Ascending aorta (tissue), 2 donors: Measurements from ENCODE around the gene PYGO1. TPM values are rescaled to one million over a fixed set of nuclear protein-coding genes. Genes with fewer than 3 reads are reported as not detected.
"Not testable (repeated sequence)": the region's sequence is repeated elsewhere in the genome, so short reads cannot be mapped to it uniquely, and the experiment has no call there.

Experiments
- DNase-seq, 2 donors: peaks; one replicate each; pipeline ENCODE4 v3.0.0-alpha.2; 2019; ENCODE audit warnings: low spot score in 2 of 2
- H3K27ac ChIP-seq, 2 donors: fragments of 200-600 bp; sonication (generic); one replicate each; pipeline ENCODE4 v1.5.1; 2016 to 2017; ENCODE audit warnings: mild to moderate bottlenecking in 1 of 2
- H3K27me3 ChIP-seq: fragments of 200-600 bp; sonication (generic); one replicate; pipeline ENCODE4 v1.5.1; 2017
- H3K36me3 ChIP-seq, 2 donors: fragments of 200-600 bp; sonication (generic); one replicate each; pipeline ENCODE4 v1.5.1; 2016
- H3K4me1 ChIP-seq, 2 donors: fragments of 200-600 bp; sonication (generic); one replicate each; pipeline ENCODE4 v1.5.1; 2016 to 2017; ENCODE audit warnings: mild to moderate bottlenecking in 1 of 2
- H3K4me3 ChIP-seq, 2 donors: fragments of 200-600 bp; sonication (generic); one replicate each; pipeline ENCODE4 v1.5.1; 2016 to 2017; ENCODE audit warnings: mild to moderate bottlenecking in 1 of 2
- H3K9me3 ChIP-seq, 2 donors: fragments of 200-600 bp; sonication (generic); one replicate each; pipeline ENCODE4 v1.5.1; 2016
- intact Hi-C: fragments of 100-400 bp; cut with DNase I; formaldehyde crosslinking; loops from one replicate; pipeline ENCODE4 v1.15.1; 2023
- total RNA-seq: library from RNA; depleted of rRNA; stranded (reverse); fragments of >200 nt; gene quantifications from one replicate; pipeline ENCODE4 v1.1.0, GENCODE V29; 2016
- TF ChIP-seq, protein P1 (sequence below), 3 experiments: fragments of 200-600 bp in 2 of 3; fragments of 450-650 bp in 1 of 3; sonication (generic) in 2 of 3; IDR thresholded peaks; one replicate each; pipeline ENCODE4 v1.5.1; 2016 to 2019; ENCODE audit warnings: antibody characterized with exemption in 3 of 3, mild to moderate bottlenecking in 1 of 3, moderate library complexity in 1 of 3

PYGO1 gene
- total RNA-seq, 1 donor from 2014 or later: 7.1 TPM

DNA sequence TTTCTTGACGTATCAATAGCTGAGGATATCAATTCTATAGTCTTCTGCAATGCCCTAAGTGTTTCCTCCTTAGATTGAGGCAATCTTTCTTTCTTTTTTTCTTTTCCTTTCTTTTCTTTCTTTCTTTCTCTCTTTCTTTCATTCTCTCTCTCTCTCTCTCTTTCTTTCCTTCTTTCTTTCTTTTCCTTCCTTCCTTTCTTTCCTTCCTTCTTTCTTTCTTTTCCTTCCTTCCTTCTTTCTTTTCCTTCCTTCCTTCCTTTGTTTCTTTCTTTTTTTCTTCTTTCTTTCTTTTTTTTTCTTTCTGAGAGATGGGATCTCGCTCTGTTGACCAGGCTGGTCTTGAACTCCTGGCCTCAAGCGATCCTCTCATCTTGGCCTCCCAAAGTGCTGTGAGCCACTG, 70.1 kb downstream of the PYGO1 start:
- Histone ChIP-seq H3K9me3 (no peaks in the 10 kb centered on the region), H3K4me1 (no peaks in the 10 kb centered on the region), H3K27ac (no peak overlapping the region), H3K4me3 (no peak overlapping the region), H3K36me3 (no peaks in the 10 kb centered on the region), H3K27me3 (no peaks in the 10 kb centered on the region)
- intact Hi-C loops: no loop called here
- TF ChIP-seq, protein P1, sequence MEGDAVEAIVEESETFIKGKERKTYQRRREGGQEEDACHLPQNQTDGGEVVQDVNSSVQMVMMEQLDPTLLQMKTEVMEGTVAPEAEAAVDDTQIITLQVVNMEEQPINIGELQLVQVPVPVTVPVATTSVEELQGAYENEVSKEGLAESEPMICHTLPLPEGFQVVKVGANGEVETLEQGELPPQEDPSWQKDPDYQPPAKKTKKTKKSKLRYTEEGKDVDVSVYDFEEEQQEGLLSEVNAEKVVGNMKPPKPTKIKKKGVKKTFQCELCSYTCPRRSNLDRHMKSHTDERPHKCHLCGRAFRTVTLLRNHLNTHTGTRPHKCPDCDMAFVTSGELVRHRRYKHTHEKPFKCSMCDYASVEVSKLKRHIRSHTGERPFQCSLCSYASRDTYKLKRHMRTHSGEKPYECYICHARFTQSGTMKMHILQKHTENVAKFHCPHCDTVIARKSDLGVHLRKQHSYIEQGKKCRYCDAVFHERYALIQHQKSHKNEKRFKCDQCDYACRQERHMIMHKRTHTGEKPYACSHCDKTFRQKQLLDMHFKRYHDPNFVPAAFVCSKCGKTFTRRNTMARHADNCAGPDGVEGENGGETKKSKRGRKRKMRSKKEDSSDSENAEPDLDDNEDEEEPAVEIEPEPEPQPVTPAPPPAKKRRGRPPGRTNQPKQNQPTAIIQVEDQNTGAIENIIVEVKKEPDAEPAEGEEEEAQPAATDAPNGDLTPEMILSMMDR (IDR thresholded peaks at IDR 0.05): no peak
- no peak for DNase-seq

- TF ChIP-seq, protein P1 (IDR thresholded peaks at IDR 0.05): no peak
- no peak overlapping the region for H3K27ac ChIP-seq
- intact Hi-C loops: no loop called here
- H3K4me3 ChIP-seq: no peak overlapping the region
- no peaks in the 10 kb centered on the region for H3K9me3 ChIP-seq
- H3K4me1 ChIP-seq: no peaks in the 10 kb centered on the region
- no peaks in the 10 kb centered on the region for H3K36me3 ChIP-seq
- H3K27me3 ChIP-seq: no peaks in the 10 kb centered on the region
- no peak for DNase-seq
Observed at GRCh38 chr15:55515991-55516776, 72.0 kb downstream of the PYGO1 start.

DNA sequence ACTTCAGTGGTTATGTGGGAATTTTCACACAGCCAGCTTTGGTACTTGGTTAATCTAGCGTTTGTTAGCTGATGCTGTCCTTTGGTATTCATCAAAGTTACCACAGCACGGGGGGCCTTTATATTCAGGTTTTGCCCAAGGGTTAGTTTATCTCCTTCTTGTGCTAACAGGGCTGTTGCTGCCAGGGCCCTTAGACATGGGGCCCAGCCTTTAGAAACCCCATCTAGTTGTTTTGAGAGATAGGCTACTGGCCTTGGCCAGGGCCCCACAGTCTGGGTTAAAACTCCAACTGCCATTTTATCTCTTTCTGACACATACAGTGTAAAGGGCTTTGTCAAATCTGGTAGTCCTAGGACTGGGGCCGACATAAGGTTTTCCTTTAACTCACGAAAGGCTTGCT, 72.7 kb downstream of the PYGO1 start:
- intact Hi-C loops: no loop called here
- H3K27me3 ChIP-seq: no peaks in the 10 kb centered on the region
- no peaks in the 10 kb centered on the region for H3K36me3 ChIP-seq
- no peaks in the 10 kb centered on the region for H3K4me1 ChIP-seq
- H3K9me3 ChIP-seq: no peaks in the 10 kb centered on the region
- no peak overlapping the region for H3K4me3 ChIP-seq
- no peak for DNase-seq
- TF ChIP-seq, protein P1 (IDR thresholded peaks at IDR 0.05): no peak
- no peak overlapping the region for H3K27ac ChIP-seq

- TF ChIP-seq, protein P1 (IDR thresholded peaks at IDR 0.05): no peak
- intact Hi-C loops: no loop called here
- no peaks in the 10 kb centered on the region for H3K9me3 ChIP-seq
- no peak for DNase-seq
- H3K27me3 ChIP-seq: no peaks in the 10 kb centered on the region
- H3K4me1 ChIP-seq: no peaks in the 10 kb centered on the region
- no peak overlapping the region for H3K4me3 ChIP-seq
- H3K27ac ChIP-seq: no peak overlapping the region
- no peaks in the 10 kb centered on the region for H3K36me3 ChIP-seq
Observed at GRCh38 chr15:55514414-55514850, 73.7 kb downstream of the PYGO1 start.

DNA sequence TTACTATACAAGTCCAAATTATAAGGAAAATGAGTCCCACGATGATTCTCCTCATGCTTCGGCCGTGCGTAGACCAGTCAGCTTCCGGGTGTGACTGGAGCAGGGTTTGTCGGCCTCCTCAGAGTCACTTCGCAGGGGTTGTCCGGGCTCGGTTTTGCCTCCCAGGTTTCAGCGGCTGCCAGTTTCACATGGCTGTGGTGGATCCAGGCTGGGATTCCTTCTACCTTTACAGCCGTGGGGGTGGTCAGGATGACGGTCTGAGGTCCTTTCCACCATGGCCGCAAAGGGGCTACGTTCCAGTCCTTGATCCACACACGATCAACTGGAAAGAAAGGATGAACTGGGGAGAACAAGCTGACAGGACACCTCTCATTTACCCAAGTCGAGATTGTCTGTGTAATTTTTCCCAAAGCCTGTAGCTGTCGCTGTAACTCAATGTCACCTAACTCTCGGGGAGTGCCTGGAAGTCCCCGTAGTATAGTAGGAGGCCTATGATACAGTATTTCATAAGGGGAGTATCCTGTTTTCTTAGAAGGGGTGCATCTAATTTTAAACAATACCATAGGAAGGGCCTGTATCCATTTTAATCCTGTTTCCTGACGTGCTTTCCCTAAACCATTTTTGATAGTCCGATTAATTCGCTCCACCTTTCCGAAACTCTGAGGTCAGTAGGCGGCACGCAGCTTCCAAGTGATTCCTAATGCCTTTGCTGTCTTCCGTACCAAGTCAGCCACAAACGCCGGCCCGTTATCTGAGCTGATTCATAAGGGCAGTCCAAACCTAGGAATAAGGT, 74.3 kb downstream of the PYGO1 start:
- H3K4me3 ChIP-seq, intact Hi-C loops, DNase-seq, H3K27me3 ChIP-seq, H3K9me3 ChIP-seq, H3K4me1 ChIP-seq, H3K36me3 ChIP-seq, H3K27ac ChIP-seq: not testable (repeated sequence)
- TF ChIP-seq, protein P1 (IDR thresholded peaks at IDR 0.05): peak in 1 of 3 experiments; percentile 31
